GM12801 (cell line): Measurements from ENCODE around the gene SPATA19.

ENCODE experiments used
- CTCF ChIP-seq: IDR thresholded peaks from one replicate; pipeline ENCODE4 v1.5.1; 2011; ENCODE audit warnings: control low read depth; ENCODE audit not compliant: insufficient read length; ENCODE audit errors: extremely low read depth

Gene SPATA19

GRCh38 chr11:133845413-133845812, at the start of gene SPATA19:
SPATA19 (minus strand) TSS chr11:133845513; CDS start chr11:133845446, 67 bp downstream.
- TF ChIP-seq CTCF = no peak

- no peak for TF ChIP-seq CTCF
Measured at GRCh38 chr11:133895061-133895479, 49.8 kb upstream of the SPATA19 start.

GRCh38 chr11:133893381-133893780, 48.1 kb upstream of the SPATA19 start:
- TF ChIP-seq CTCF = no peak

- no peak for TF ChIP-seq CTCF
Measured at GRCh38 chr11:133892584-133893380, 47.5 kb upstream of the SPATA19 start.

- TF ChIP-seq CTCF = no peak
Measured at GRCh38 chr11:133892126-133892525, 46.8 kb upstream of the SPATA19 start.

- TF ChIP-seq CTCF = no peak
Measured at GRCh38 chr11:133889893-133890292, 44.6 kb upstream of the SPATA19 start.

- no peak for TF ChIP-seq CTCF
Measured at GRCh38 chr11:133889188-133889587, 43.9 kb upstream of the SPATA19 start.
